ENCODE data around the gene CAMSAP2.
"Not testable (repeated sequence)": the region's sequence is repeated elsewhere in the genome, so short reads cannot be mapped to it uniquely, and the experiment has no call there.

CAMSAP2 gene

GRCh38 chr1:200780545-200781369 is 42.1 kb downstream of the CAMSAP2 start:
- DNase-seq (ENCODE audit: low spot score), result no peak

GRCh38 chr1:200783926-200784325 is 45.2 kb downstream of the CAMSAP2 start:
- no peak for DNase-seq (ENCODE audit: low spot score)

- DNase-seq (ENCODE audit: low spot score), result no peak
Measured at GRCh38 chr1:200784576-200784975, 45.9 kb downstream of the CAMSAP2 start.

- DNase-seq (ENCODE audit: low spot score), result no peak
Measured at GRCh38 chr1:200786788-200787187, 48.1 kb downstream of the CAMSAP2 start.

GRCh38 chr1:200787896-200788387 is 49.2 kb downstream of the CAMSAP2 start:
- DNase-seq (ENCODE audit: low spot score), result no peak

- not testable (repeated sequence) for DNase-seq (ENCODE audit: low spot score)
Measured at GRCh38 chr1:200791012-200791411, 52.3 kb downstream of the CAMSAP2 start.

GRCh38 chr1:200793677-200794076 is 55.0 kb downstream of the CAMSAP2 start:
- DNase-seq (ENCODE audit: low spot score), result no peak

GRCh38 chr1:200794506-200795065 is 55.9 kb downstream of the CAMSAP2 start:
- DNase-seq (ENCODE audit: low spot score), result no peak

- DNase-seq (ENCODE audit: low spot score), result no peak
Measured at GRCh38 chr1:200795156-200795555, 56.5 kb downstream of the CAMSAP2 start.

GRCh38 chr1:200802042-200802441 is 63.3 kb downstream of the CAMSAP2 start:
- no peak for DNase-seq (ENCODE audit: low spot score)

- DNase-seq (ENCODE audit: low spot score), result peak; percentile 69
Measured at GRCh38 chr1:200802865-200803512, 64.3 kb downstream of the CAMSAP2 start.

- DNase-seq (ENCODE audit: low spot score), result no peak
Measured at GRCh38 chr1:200805719-200806118, 67.0 kb downstream of the CAMSAP2 start.

- no peak for DNase-seq (ENCODE audit: low spot score)
Measured at GRCh38 chr1:200808846-200809245, 70.2 kb downstream of the CAMSAP2 start.

- DNase-seq (ENCODE audit: low spot score), result no peak
Measured at GRCh38 chr1:200811704-200812103, 73.0 kb downstream of the CAMSAP2 start.

GRCh38 chr1:200816624-200817224 is 78.0 kb downstream of the CAMSAP2 start:
- DNase-seq (ENCODE audit: low spot score), result not testable (repeated sequence)

GRCh38 chr1:200818248-200818647 is 79.6 kb downstream of the CAMSAP2 start:
- no peak for DNase-seq (ENCODE audit: low spot score)

GRCh38 chr1:200819726-200820125 is 81.0 kb downstream of the CAMSAP2 start:
- no peak for DNase-seq (ENCODE audit: low spot score)

GRCh38 chr1:200831091-200831490 is 92.4 kb downstream of the CAMSAP2 start:
- no peak for DNase-seq (ENCODE audit: low spot score)

GRCh38 chr1:200834383-200834782 is 95.7 kb downstream of the CAMSAP2 start:
- DNase-seq (ENCODE audit: low spot score), result no peak

- DNase-seq (ENCODE audit: low spot score), result no peak
Measured at GRCh38 chr1:200836213-200836612, 97.5 kb downstream of the CAMSAP2 start.

GRCh38 chr1:200837931-200838571 is 99.4 kb downstream of the CAMSAP2 start:
- no peak for DNase-seq (ENCODE audit: low spot score)
